HL-60 (cell line): ENCODE results near the gene GALNT17.

Source experiments
- DNase-seq, 2 experiments: peaks; one replicate each; pipeline ENCODE4 v3.0.0-alpha.2; 2010 to 2020; ENCODE audit warnings: low read depth in 1 of 2, low spot score in 1 of 2
- H3K27ac ChIP-seq: fragments of 250-450 bp; sonication (Bioruptor Pico); replicated peaks from 2 replicates; pipeline ENCODE4 v1.5.1; 2020; ENCODE audit warnings: mild to moderate bottlenecking, moderate library complexity
- H3K27me3 ChIP-seq: fragments of 250-450 bp; sonication (Bioruptor Pico); 2 replicates; pipeline ENCODE4 v1.5.1; 2021; ENCODE audit warnings: mild to moderate bottlenecking, moderate library complexity; ENCODE audit not compliant: insufficient read depth, poor library complexity, severe bottlenecking
- H3K4me3 ChIP-seq: replicated peaks from 2 replicates; pipeline ENCODE4 v1.5.1; 2011; ENCODE audit warnings: mild to moderate bottlenecking, control low read depth, low read length; ENCODE audit not compliant: insufficient read depth
- GABPA ChIP-seq: IDR thresholded peaks from 2 replicates; pipeline ENCODE4 v1.6.1; 2012; ENCODE audit warnings: low read depth
- POLR2AphosphoS5 ChIP-seq: IDR thresholded peaks from 2 replicates; pipeline ENCODE4 v1.6.1; 2012; ENCODE audit warnings: low read depth
- SPI1 ChIP-seq: IDR thresholded peaks from 2 replicates; pipeline ENCODE4 v1.6.1; 2012; ENCODE audit warnings: low read depth, mild to moderate bottlenecking, borderline replicate concordance
- TF ChIP-seq, protein P1 (sequence below): IDR thresholded peaks from 2 replicates; pipeline ENCODE4 v1.6.1; 2012; ENCODE audit warnings: low read depth; ENCODE audit not compliant: insufficient replicate concordance
- TF ChIP-seq, protein P2 (sequence below): IDR thresholded peaks from one replicate; pipeline ENCODE4 v1.5.1; 2011; ENCODE audit warnings: low read length, control low read depth, inconsistent platforms; ENCODE audit not compliant: insufficient read depth

GALNT17 gene

DNA sequence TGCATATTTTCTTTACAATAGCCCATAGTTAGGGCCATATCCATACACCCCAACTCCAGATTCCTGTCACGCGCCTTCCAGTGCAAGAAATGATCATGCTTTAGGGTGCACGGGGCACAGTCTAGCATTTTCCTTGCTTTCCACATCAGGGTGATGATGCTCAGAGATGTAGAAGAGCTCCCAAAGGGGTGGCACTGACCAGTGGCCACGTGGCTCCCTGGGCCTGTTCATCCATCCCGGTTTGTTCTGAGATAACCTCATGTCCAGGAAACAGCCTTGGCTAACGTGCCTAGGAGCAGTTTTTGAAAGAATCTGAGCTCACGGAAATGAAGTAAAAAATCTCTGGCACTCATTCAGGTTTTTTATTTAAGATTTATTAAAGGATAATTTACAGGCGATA is 139.3 kb downstream of the GALNT17 start:
- no peaks in the 10 kb centered on the region for H3K27me3 ChIP-seq
- no peak overlapping the region for H3K4me3 ChIP-seq
- DNase-seq = no peak
- no peak overlapping the region for H3K27ac ChIP-seq
- TF ChIP-seq, protein P1, sequence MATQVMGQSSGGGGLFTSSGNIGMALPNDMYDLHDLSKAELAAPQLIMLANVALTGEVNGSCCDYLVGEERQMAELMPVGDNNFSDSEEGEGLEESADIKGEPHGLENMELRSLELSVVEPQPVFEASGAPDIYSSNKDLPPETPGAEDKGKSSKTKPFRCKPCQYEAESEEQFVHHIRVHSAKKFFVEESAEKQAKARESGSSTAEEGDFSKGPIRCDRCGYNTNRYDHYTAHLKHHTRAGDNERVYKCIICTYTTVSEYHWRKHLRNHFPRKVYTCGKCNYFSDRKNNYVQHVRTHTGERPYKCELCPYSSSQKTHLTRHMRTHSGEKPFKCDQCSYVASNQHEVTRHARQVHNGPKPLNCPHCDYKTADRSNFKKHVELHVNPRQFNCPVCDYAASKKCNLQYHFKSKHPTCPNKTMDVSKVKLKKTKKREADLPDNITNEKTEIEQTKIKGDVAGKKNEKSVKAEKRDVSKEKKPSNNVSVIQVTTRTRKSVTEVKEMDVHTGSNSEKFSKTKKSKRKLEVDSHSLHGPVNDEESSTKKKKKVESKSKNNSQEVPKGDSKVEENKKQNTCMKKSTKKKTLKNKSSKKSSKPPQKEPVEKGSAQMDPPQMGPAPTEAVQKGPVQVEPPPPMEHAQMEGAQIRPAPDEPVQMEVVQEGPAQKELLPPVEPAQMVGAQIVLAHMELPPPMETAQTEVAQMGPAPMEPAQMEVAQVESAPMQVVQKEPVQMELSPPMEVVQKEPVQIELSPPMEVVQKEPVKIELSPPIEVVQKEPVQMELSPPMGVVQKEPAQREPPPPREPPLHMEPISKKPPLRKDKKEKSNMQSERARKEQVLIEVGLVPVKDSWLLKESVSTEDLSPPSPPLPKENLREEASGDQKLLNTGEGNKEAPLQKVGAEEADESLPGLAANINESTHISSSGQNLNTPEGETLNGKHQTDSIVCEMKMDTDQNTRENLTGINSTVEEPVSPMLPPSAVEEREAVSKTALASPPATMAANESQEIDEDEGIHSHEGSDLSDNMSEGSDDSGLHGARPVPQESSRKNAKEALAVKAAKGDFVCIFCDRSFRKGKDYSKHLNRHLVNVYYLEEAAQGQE = no peak

DNA sequence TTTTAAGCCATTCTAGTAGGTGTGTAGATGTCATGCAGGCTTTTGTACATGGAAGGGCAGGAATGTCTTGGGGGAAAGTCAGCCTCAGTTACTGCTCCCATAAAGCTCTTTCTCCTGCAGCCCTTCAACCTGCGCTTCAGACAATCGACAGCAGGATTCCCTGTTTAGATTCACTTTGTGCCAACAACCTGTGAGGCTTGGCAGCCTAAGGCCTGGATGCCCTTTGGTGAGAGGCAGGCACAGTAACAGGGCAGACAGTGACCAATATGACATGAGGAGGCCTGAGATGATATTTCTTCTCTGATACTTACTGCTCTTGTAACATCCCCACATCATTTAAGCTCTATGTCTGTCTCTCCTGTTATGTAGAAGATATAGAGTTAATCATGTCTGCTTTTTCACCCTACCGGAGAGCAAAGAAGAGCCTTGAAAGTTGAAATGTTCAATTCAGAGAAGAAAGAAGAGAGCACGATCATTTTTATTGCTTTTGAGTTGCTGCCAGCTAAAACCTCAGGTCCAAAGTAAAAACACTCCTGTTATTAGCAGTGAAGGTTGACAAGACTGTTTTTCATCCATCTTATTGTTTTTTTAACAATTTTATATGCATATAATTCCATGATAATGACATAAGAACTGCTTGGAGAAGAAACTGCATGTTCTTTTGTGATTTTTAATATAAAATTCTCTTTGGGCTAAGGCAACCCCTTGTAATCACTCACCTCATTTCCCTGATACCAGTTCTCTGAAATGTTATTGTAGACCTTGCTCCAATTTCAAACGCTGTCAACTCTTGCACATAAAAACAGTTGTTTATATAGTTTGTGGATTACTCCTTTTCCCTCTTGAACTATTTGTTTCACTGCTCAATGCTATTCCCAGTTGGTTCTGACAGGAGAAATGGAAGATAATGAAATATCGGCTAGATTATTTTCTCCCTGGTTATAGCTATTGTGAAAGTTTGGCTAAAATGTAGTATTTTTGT is 140.9 kb downstream of the GALNT17 start:
- Histone ChIP-seq H3K4me3 (no peak overlapping the region), H3K27ac (no peak overlapping the region), H3K27me3 (no peaks in the 10 kb centered on the region)
- no peak for TF ChIP-seq POLR2AphosphoS5
- TF ChIP-seq, protein P1 = no peak
- TF ChIP-seq GABPA = no peak
- TF ChIP-seq, protein P2, sequence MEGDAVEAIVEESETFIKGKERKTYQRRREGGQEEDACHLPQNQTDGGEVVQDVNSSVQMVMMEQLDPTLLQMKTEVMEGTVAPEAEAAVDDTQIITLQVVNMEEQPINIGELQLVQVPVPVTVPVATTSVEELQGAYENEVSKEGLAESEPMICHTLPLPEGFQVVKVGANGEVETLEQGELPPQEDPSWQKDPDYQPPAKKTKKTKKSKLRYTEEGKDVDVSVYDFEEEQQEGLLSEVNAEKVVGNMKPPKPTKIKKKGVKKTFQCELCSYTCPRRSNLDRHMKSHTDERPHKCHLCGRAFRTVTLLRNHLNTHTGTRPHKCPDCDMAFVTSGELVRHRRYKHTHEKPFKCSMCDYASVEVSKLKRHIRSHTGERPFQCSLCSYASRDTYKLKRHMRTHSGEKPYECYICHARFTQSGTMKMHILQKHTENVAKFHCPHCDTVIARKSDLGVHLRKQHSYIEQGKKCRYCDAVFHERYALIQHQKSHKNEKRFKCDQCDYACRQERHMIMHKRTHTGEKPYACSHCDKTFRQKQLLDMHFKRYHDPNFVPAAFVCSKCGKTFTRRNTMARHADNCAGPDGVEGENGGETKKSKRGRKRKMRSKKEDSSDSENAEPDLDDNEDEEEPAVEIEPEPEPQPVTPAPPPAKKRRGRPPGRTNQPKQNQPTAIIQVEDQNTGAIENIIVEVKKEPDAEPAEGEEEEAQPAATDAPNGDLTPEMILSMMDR = no peak
- TF ChIP-seq SPI1 = no peak
- no peak for DNase-seq

DNA sequence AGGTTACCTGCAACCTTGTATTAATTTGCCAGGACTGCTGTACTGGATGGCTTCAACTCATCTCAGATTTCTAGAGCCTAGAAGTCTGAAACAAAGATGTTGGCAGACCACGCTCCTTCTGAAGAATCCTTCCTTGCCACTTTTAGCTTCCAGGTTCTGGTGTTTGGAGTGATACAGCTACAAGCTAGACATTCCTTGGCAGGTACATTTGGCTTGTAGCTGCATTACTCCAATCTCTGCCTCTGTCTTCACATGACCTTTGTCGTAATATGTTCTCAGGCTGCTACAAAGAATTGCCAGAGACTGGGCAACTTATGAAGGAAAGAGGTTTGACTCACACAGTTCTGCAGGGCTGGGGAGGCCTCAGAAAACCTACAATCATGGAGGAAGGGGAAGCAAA is 146.3 kb downstream of the GALNT17 start:
- TF ChIP-seq, protein P2 = no peak
- no peak for TF ChIP-seq SPI1
- no peak overlapping the region for H3K27ac ChIP-seq
- no peak for DNase-seq
- no peaks in the 10 kb centered on the region for H3K27me3 ChIP-seq
- no peak overlapping the region for H3K4me3 ChIP-seq

DNA sequence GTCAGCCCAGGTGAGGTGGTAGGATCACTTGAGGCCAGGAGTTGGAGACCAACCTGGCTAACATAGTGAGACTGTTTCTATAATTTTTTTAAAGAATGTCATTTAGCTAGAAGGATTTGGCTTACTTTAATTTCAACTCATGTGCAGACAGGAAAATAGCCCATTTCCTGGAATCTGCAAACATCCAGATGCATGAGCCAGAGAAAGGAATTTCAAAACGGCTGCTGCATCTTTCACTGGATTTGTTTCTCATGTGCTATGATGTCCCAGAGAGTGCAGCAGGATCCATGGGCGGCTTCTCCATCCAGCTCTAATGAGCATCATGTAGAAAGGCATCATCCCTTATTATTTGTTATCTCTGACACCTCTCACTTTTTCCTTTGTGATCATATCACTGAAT is 149.3 kb downstream of the GALNT17 start:
- no peak for DNase-seq
- Histone ChIP-seq H3K4me3 (no peak overlapping the region), H3K27ac (no peak overlapping the region), H3K27me3 (no peaks in the 10 kb centered on the region)
- TF ChIP-seq, protein P1 = no peak
- TF ChIP-seq GABPA = no peak
- TF ChIP-seq, protein P2 = no peak
- TF ChIP-seq POLR2AphosphoS5 = no peak
- TF ChIP-seq SPI1 = no peak
